Heart left ventricle (tissue), 13 donors: ENCODE results near the gene GTF3C1.

Experiments
- CTCF ChIP-seq, 12 donors: fragments of 200-600 bp; sonication (generic) in 4 of 12; IDR thresholded peaks; one replicate each; pipeline versions ENCODE4 v1.5.0 to v1.8.0; 2018 to 2022; ENCODE audit warnings: antibody characterized with exemption in 12 of 12, mild to moderate bottlenecking in 5 of 12
- POLR2A ChIP-seq, 2 donors: fragments of 450-650 bp; IDR thresholded peaks; one replicate each; pipeline ENCODE4 v1.6.1; 2017; ENCODE audit warnings: antibody characterized with exemption in 2 of 2, mild to moderate bottlenecking in 2 of 2, moderate library complexity in 2 of 2
- donor health status: ischemic (EF 13 %, LVEDD 7.1; RV severe dilation, severe dysfunction).
- donor health status: DM: no; HTN: yes; CAD: no.
- donor health status: DM: no; HTN: no; CAD: no.
- donor health status: ischemic (EF 25% LVEDD 6.9; RV normal size, moderate dysfunction).
- donor health status: ischemic (EF 25% LVEDD 5.7; RV mildly dilated, moderate dysfunction).
- donor health status: ischemic (EF 35%, LVEDD 5.7; RV mildly dilated, moderate dysfunction).
- donor health status: nonischemic (EF 11% LVEDD 7.7; RV severe dilation, severe dysfunction).
- donor health status: DM: yes; HTN: yes; CAD: no.
- donor health status: PGD.
- donor health status: ischemic (EF 29% LVEDD 5.4; RV normal size, mild dysfunction).
- donor health status: nonischemic (EF 23%, LVEDD 6.1; RV moderate dilation, normal function).

GRCh38 chr16:27595475-27595874 is 45.8 kb upstream of the GTF3C1 start:
- TF ChIP-seq POLR2A (IDR thresholded peaks at IDR 0.05), result no peak
- no peak for TF ChIP-seq CTCF (IDR thresholded peaks at IDR 0.05)
